SK-N-SH treated with all-trans-retinoic acid at 6 μM for 48 hours (cell line): ENCODE measurements around the gene PWWP2B.

Experiments used
- ATAC-seq: fragments of 200-7000 bp; cut with Tn5 transposase; 3 replicates; pipeline ENCODE4 v1.9.1; 2020; ENCODE audit warnings: mild to moderate bottlenecking, moderate library complexity
- BACH2 ChIP-seq: fragments of 250-450 bp; sonication (Bioruptor Pico); IDR thresholded peaks from 2 replicates; pipeline ENCODE4 v1.9.0; 2021; ENCODE audit warnings: mild to moderate bottlenecking, borderline replicate concordance
- CSDC2 ChIP-seq: fragments of 250-450 bp; sonication (Bioruptor Pico); IDR thresholded peaks from 2 replicates; pipeline ENCODE4 v1.5.0; 2020; ENCODE audit warnings: mild to moderate bottlenecking, moderate library complexity
- ESRRG ChIP-seq: fragments of 250-450 bp; sonication (Bioruptor Pico); IDR thresholded peaks from 2 replicates; pipeline ENCODE4 v1.6.1; 2021; ENCODE audit warnings: mild to moderate bottlenecking
- GLIS3 ChIP-seq: fragments of 250-450 bp; sonication (Bioruptor Pico); IDR thresholded peaks from 2 replicates; pipeline ENCODE4 v1.5.0; 2020; ENCODE audit warnings: mild to moderate bottlenecking, moderate library complexity
- ISL1 ChIP-seq: fragments of 250-450 bp; sonication (Bioruptor Pico); IDR thresholded peaks from 2 replicates; pipeline ENCODE4 v2.1.2; 2022; ENCODE audit warnings: mild to moderate bottlenecking, moderate library complexity
- OSR1 ChIP-seq: fragments of 250-450 bp; sonication (Bioruptor Pico); IDR thresholded peaks from 2 replicates; pipeline ENCODE4 v1.8.0; 2022; ENCODE audit warnings: moderate library complexity, mild to moderate bottlenecking, inconsistent platforms
- PPARA ChIP-seq: fragments of 250-450 bp; sonication (Bioruptor Pico); IDR thresholded peaks from 2 replicates; pipeline ENCODE4 v1.5.0; 2020; ENCODE audit warnings: mild to moderate bottlenecking, borderline replicate concordance
- RARB ChIP-seq: fragments of 250-450 bp; sonication (Bioruptor Pico); IDR thresholded peaks from 2 replicates; pipeline ENCODE4 v1.8.0; 2021; ENCODE audit warnings: mild to moderate bottlenecking, moderate library complexity
- SNAI2 ChIP-seq: fragments of 250-450 bp; sonication (Bioruptor Pico); IDR thresholded peaks from 2 replicates; pipeline ENCODE4 v1.5.0; 2020; ENCODE audit warnings: mild to moderate bottlenecking, moderate library complexity
- TCF4 ChIP-seq: fragments of 250-450 bp; sonication (Bioruptor Pico); IDR thresholded peaks from 2 replicates; pipeline ENCODE4 v1.8.0; 2021; ENCODE audit warnings: mild to moderate bottlenecking, moderate library complexity, borderline replicate concordance
- TOX ChIP-seq: fragments of 250-450 bp; sonication (Bioruptor Pico); IDR thresholded peaks from 2 replicates; pipeline ENCODE4 v1.8.0; 2021; ENCODE audit warnings: mild to moderate bottlenecking, moderate library complexity, borderline replicate concordance
- ZC3H10 ChIP-seq: fragments of 250-450 bp; sonication (Bioruptor Pico); IDR thresholded peaks from 2 replicates; pipeline ENCODE4 v1.5.1; 2021; ENCODE audit warnings: mild to moderate bottlenecking, moderate library complexity
- ZFP30 ChIP-seq: fragments of 450-650 bp; formaldehyde crosslinking; IDR thresholded peaks from 2 replicates; pipeline ENCODE4 v1.5.0; 2022; ENCODE audit warnings: mild to moderate bottlenecking, moderate library complexity
- ZNF565 ChIP-seq: fragments of 450-650 bp; formaldehyde crosslinking; conservative IDR thresholded peaks from 2 replicates; pipeline ENCODE4 v1.5.0; 2020; ENCODE audit warnings: low read depth, mild to moderate bottlenecking, moderate library complexity
- ZNF70 ChIP-seq: fragments of 450-650 bp; formaldehyde crosslinking; IDR thresholded peaks from 2 replicates; pipeline ENCODE4 v1.5.0; 2020; ENCODE audit warnings: mild to moderate bottlenecking, moderate library complexity
- TF ChIP-seq, protein P1 (sequence below): fragments of 250-450 bp; sonication (Bioruptor Pico); IDR thresholded peaks from 2 replicates; pipeline ENCODE4 v1.5.0; 2020; ENCODE audit warnings: mild to moderate bottlenecking, moderate library complexity
- TF ChIP-seq, protein P2 (sequence below): fragments of 250-450 bp; sonication (Bioruptor Pico); IDR thresholded peaks from 2 replicates; pipeline ENCODE4 v1.5.1; 2020; ENCODE audit warnings: low read depth, mild to moderate bottlenecking, moderate library complexity
- TF ChIP-seq, protein P3 (sequence below): fragments of 250-450 bp; sonication (Bioruptor Pico); IDR thresholded peaks from 2 replicates; pipeline ENCODE4 v1.8.0; 2020; ENCODE audit warnings: mild to moderate bottlenecking, moderate library complexity, borderline replicate concordance
- TF ChIP-seq, protein P4 (sequence below): fragments of 250-450 bp; sonication (Bioruptor Pico); IDR thresholded peaks from 2 replicates; pipeline ENCODE4 v1.5.1; 2021; ENCODE audit warnings: mild to moderate bottlenecking, moderate library complexity

Gene PWWP2B

GRCh38 chr10:132449051-132449810 lies 52.2 kb downstream of the PWWP2B start:
- TF ChIP-seq ZC3H10 (CRISPR knock-in tag) (no peak), RARB (CRISPR knock-in tag) (no peak), PPARA (CRISPR knock-in tag) (no peak), OSR1 (no peak), SNAI2 (no peak), TCF4 (CRISPR knock-in tag) (no peak)
- TF ChIP-seq, protein P1, sequence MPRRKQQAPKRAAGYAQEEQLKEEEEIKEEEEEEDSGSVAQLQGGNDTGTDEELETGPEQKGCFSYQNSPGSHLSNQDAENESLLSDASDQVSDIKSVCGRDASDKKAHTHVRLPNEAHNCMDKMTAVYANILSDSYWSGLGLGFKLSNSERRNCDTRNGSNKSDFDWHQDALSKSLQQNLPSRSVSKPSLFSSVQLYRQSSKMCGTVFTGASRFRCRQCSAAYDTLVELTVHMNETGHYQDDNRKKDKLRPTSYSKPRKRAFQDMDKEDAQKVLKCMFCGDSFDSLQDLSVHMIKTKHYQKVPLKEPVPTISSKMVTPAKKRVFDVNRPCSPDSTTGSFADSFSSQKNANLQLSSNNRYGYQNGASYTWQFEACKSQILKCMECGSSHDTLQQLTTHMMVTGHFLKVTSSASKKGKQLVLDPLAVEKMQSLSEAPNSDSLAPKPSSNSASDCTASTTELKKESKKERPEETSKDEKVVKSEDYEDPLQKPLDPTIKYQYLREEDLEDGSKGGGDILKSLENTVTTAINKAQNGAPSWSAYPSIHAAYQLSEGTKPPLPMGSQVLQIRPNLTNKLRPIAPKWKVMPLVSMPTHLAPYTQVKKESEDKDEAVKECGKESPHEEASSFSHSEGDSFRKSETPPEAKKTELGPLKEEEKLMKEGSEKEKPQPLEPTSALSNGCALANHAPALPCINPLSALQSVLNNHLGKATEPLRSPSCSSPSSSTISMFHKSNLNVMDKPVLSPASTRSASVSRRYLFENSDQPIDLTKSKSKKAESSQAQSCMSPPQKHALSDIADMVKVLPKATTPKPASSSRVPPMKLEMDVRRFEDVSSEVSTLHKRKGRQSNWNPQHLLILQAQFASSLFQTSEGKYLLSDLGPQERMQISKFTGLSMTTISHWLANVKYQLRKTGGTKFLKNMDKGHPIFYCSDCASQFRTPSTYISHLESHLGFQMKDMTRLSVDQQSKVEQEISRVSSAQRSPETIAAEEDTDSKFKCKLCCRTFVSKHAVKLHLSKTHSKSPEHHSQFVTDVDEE (CRISPR knock-in tag): no peak
- no peak for ATAC-seq

DNA sequence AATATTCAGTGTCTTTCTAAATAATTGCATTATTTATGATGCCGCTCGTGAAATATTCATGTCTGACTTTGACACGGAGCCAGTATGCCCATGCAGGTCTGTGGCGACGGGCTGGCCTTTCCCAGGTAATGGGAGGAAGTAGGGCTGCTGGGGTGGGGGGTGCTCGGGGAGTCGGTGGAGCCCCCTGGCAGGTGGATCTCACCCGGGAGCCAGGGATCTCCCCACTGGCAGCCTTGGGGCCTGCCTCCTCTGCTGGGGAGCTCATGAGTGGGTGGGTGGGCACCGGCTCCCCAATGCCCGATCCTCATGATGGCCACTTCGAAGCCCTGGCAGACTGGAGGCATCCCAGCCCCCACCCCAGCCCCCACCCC lies 52.8 kb downstream of the PWWP2B start:
- TF ChIP-seq SNAI2 (no peak), TOX (no peak), ESRRG (CRISPR knock-in tag) (no peak), OSR1 (no peak), CSDC2 (CRISPR knock-in tag) (no peak), ZNF565 (CRISPR knock-in tag) (no peak)
- TF ChIP-seq, protein P2, sequence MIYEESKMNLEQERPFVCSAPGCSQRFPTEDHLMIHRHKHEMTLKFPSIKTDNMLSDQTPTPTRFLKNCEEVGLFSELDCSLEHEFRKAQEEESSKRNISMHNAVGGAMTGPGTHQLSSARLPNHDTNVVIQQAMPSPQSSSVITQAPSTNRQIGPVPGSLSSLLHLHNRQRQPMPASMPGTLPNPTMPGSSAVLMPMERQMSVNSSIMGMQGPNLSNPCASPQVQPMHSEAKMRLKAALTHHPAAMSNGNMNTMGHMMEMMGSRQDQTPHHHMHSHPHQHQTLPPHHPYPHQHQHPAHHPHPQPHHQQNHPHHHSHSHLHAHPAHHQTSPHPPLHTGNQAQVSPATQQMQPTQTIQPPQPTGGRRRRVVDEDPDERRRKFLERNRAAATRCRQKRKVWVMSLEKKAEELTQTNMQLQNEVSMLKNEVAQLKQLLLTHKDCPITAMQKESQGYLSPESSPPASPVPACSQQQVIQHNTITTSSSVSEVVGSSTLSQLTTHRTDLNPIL (CRISPR knock-in tag): no peak
- no peak for ATAC-seq

- no peak for ATAC-seq
- TF ChIP-seq ZNF70 (CRISPR knock-in tag) (no peak), OSR1 (no peak), SNAI2 (no peak), CSDC2 (CRISPR knock-in tag) (no peak), TOX (no peak), BACH2 (CRISPR knock-in tag) (no peak), ZFP30 (CRISPR knock-in tag) (no peak), RARB (CRISPR knock-in tag) (no peak), ZC3H10 (CRISPR knock-in tag) (no peak), GLIS3 (no peak), ISL1 (no peak), PPARA (CRISPR knock-in tag) (no peak)
- TF ChIP-seq, protein P3, sequence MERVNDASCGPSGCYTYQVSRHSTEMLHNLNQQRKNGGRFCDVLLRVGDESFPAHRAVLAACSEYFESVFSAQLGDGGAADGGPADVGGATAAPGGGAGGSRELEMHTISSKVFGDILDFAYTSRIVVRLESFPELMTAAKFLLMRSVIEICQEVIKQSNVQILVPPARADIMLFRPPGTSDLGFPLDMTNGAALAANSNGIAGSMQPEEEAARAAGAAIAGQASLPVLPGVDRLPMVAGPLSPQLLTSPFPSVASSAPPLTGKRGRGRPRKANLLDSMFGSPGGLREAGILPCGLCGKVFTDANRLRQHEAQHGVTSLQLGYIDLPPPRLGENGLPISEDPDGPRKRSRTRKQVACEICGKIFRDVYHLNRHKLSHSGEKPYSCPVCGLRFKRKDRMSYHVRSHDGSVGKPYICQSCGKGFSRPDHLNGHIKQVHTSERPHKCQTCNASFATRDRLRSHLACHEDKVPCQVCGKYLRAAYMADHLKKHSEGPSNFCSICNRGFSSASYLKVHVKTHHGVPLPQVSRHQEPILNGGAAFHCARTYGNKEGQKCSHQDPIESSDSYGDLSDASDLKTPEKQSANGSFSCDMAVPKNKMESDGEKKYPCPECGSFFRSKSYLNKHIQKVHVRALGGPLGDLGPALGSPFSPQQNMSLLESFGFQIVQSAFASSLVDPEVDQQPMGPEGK (CRISPR knock-in tag): no peak
- TF ChIP-seq, protein P4, sequence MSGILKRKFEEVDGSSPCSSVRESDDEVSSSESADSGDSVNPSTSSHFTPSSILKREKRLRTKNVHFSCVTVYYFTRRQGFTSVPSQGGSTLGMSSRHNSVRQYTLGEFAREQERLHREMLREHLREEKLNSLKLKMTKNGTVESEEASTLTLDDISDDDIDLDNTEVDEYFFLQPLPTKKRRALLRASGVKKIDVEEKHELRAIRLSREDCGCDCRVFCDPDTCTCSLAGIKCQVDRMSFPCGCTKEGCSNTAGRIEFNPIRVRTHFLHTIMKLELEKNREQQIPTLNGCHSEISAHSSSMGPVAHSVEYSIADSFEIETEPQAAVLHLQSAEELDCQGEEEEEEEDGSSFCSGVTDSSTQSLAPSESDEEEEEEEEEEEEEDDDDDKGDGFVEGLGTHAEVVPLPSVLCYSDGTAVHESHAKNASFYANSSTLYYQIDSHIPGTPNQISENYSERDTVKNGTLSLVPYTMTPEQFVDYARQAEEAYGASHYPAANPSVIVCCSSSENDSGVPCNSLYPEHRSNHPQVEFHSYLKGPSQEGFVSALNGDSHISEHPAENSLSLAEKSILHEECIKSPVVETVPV: no peak
- TF ChIP-seq, protein P2 (CRISPR knock-in tag): no peak
- TF ChIP-seq, protein P1 (CRISPR knock-in tag): no peak
Observed at GRCh38 chr10:132450466-132450824, 53.4 kb downstream of the PWWP2B start.
